GM18907 (cell line): Measurements from ENCODE around the gene ZFAND4.
"Not testable (repeated sequence)": the region's sequence is repeated elsewhere in the genome, so short reads cannot be mapped to it uniquely, and the experiment has no call there.

Source experiments
- ATAC-seq: cut with Tn5 transposase; IDR thresholded peaks from one replicate; pipeline ENCODE4 v1.9.1; 2021; ENCODE audit warnings: mild to moderate bottlenecking, moderate library complexity; ENCODE audit not compliant: unreplicated experiment

ZFAND4 gene

GRCh38 chr10:45644527-45644926 is 28.0 kb downstream of the ZFAND4 start:
- ATAC-seq: no peak

GRCh38 chr10:45640941-45641340 is 31.6 kb downstream of the ZFAND4 start:
- no peak for ATAC-seq

GRCh38 chr10:45640049-45640448 is 32.5 kb downstream of the ZFAND4 start:
- no peak for ATAC-seq

GRCh38 chr10:45627412-45628048 is 45.0 kb downstream of the ZFAND4 start:
- ATAC-seq: no peak

- no peak for ATAC-seq
Measured at GRCh38 chr10:45625879-45626278, 46.7 kb downstream of the ZFAND4 start.

- ATAC-seq: no peak
Measured at GRCh38 chr10:45624724-45625123, 47.8 kb downstream of the ZFAND4 start.

GRCh38 chr10:45614869-45615268 is 57.7 kb downstream of the ZFAND4 start:
- ATAC-seq: no peak

- no peak for ATAC-seq
Measured at GRCh38 chr10:45612741-45613140, 59.8 kb downstream of the ZFAND4 start.

- no peak for ATAC-seq
Measured at GRCh38 chr10:45608052-45608451, 64.5 kb downstream of the ZFAND4 start.

- ATAC-seq: no peak
Measured at GRCh38 chr10:45607276-45607675, 65.3 kb downstream of the ZFAND4 start.

- ATAC-seq: no peak
Measured at GRCh38 chr10:45602836-45603235, 69.7 kb downstream of the ZFAND4 start.

GRCh38 chr10:45602082-45602730 is 70.4 kb downstream of the ZFAND4 start:
- ATAC-seq: no peak

- ATAC-seq: not testable (repeated sequence)
Measured at GRCh38 chr10:45601254-45601930, 71.2 kb downstream of the ZFAND4 start.

- not testable (repeated sequence) for ATAC-seq
Measured at GRCh38 chr10:45600337-45601253, 72.0 kb downstream of the ZFAND4 start.

GRCh38 chr10:45599646-45600045 is 72.9 kb downstream of the ZFAND4 start:
- ATAC-seq: no peak

GRCh38 chr10:45599021-45599603 is 73.5 kb downstream of the ZFAND4 start:
- no peak for ATAC-seq

- ATAC-seq: no peak
Measured at GRCh38 chr10:45596526-45596925, 76.0 kb downstream of the ZFAND4 start.

GRCh38 chr10:45594276-45595157 is 78.1 kb downstream of the ZFAND4 start:
- peak; percentile 96 for ATAC-seq

GRCh38 chr10:45593938-45594275 is 78.7 kb downstream of the ZFAND4 start:
- no peak for ATAC-seq

- ATAC-seq: no peak
Measured at GRCh38 chr10:45592926-45593325, 79.6 kb downstream of the ZFAND4 start.
